Fibroblast of the aortic adventitia (primary cell): Measurements from ENCODE around the gene CYP4F3. TPM values are rescaled to one million over a fixed set of nuclear protein-coding genes. Genes with fewer than 3 reads are reported as not detected.

ENCODE experiments used
- DNase-seq: peaks from one replicate; pipeline ENCODE4 v3.0.0-alpha.2; 2010; ENCODE audit warnings: low read depth
- H3K4me3 ChIP-seq: 2 replicates; pipeline ENCODE4 v1.5.1; 2011; ENCODE audit warnings: low read depth, mild to moderate bottlenecking, control low read depth, low read length, moderate library complexity
- CTCF ChIP-seq: IDR thresholded peaks from 2 replicates; pipeline ENCODE4 v1.5.1; 2011; ENCODE audit warnings: mild to moderate bottlenecking, low read length, control low read depth, inconsistent platforms; ENCODE audit not compliant: insufficient read depth
- total RNA-seq: library from RNA; depleted of rRNA; stranded (reverse); fragments of >200 nt; gene quantifications from 2 replicates; pipeline ENCODE4 v1.2.3, GENCODE V29; 2012; ENCODE audit warnings: low replicate concordance

Gene CYP4F3
- total RNA-seq, 1 donor = not detected

DNA sequence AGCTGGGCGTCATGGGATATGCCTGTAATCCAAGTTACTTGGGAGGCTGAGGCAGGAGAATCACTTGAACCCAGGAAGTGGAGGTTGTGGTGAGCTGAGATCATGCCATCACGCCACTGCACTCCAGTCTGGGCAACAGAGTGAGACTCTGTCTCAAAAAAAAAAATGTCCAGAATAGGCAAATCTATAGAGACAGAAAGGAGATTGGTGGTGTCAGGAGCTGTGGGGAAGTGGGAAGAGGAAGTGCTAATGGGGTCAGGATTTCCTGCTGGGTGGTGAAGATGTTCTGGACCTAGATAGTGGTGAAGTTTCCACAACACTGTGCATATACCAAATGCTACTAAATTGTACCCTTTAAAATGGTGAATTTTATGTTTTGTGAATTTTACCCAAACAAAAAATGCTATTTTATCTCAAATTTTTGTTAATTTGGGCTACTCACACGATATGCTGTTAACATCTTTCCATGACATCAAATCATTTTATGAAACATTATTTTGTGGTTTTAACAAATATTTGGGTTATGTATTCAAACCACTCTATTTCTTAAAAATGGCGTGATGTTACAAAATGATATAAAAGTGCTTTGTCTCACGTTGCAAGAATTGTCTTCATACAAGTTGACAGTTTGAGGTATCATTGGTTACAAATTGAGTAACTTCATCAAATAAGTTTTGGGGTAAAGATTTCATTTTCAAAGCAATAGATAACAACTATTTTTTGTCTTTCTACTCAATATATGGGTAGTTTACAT, 7.4 kb upstream of the CYP4F3 start:
- DNase-seq = no peak
- no peak for TF ChIP-seq CTCF
- no peak overlapping the region for H3K4me3 ChIP-seq

- no peak overlapping the region for H3K4me3 ChIP-seq
- DNase-seq = no peak
- TF ChIP-seq CTCF = no peak
These were observed 6.6 kb upstream of the CYP4F3 start for GRCh38 chr19:15634105-15634504.

DNA sequence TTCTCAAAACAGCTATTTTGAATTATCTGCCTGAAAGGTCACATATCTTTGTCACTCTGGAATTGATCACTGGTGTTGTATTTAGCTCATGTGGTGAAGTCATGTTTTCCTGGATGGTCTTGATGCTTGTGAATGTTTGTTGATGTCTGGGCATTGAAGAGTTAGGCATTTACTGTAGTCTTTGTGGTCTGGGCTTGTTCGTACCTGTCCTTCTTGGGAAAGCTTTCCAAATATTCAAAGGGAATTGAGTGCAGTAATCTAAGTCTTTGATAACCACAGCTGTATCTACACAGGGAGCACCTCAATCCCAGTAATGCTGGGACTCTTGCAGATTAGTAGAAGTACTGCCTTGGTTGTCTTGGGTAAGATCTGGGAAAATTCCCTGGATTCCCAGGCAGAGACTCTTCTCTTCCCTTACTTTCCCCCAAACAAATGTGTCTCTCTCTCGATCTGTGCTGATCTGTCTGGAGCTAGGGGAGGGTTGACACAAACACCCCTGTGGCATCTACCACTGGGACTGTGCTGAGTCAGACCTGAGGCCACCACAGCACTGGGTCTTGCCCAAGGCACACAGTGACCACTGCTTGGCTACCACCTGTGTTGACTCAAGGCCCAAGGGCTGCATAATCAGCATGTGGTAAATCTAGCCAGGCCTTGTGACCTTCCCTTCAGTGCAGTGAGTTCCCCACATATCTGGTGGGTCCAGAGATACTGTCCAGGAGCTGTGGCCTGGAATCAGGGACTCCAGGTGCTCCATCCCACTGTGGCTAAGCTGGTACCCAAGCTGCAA, 5.5 kb upstream of the CYP4F3 start:
- no peak overlapping the region for H3K4me3 ChIP-seq
- no peak for DNase-seq
- no peak for TF ChIP-seq CTCF

DNA sequence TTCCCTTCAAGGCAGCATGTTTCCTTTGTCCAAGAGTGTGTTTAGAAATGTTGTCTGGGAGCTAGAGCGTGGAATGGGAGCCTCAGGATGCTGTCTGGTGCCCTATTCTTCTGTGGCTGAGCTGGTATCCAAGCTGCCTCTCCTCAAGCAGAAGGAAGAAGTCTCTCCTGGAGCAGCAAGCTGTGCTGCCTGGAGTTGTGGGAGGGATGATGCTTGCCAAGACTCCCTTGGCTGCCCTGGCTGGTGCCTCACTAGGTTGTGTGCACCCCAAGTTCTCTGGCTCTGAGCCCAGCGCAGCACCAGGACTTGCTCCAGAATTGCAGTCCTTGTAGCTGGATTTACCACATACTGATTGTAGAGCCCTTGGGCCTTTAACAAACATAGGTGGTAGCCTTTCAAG, 4.7 kb upstream of the CYP4F3 start:
- no peak for TF ChIP-seq CTCF
- H3K4me3 ChIP-seq = no peak overlapping the region
- no peak for DNase-seq

GRCh38 chr19:15639596-15639995, 1.1 kb upstream of the CYP4F3 start:
- TF ChIP-seq CTCF = no peak
- no peak overlapping the region for H3K4me3 ChIP-seq
- DNase-seq = no peak

DNA sequence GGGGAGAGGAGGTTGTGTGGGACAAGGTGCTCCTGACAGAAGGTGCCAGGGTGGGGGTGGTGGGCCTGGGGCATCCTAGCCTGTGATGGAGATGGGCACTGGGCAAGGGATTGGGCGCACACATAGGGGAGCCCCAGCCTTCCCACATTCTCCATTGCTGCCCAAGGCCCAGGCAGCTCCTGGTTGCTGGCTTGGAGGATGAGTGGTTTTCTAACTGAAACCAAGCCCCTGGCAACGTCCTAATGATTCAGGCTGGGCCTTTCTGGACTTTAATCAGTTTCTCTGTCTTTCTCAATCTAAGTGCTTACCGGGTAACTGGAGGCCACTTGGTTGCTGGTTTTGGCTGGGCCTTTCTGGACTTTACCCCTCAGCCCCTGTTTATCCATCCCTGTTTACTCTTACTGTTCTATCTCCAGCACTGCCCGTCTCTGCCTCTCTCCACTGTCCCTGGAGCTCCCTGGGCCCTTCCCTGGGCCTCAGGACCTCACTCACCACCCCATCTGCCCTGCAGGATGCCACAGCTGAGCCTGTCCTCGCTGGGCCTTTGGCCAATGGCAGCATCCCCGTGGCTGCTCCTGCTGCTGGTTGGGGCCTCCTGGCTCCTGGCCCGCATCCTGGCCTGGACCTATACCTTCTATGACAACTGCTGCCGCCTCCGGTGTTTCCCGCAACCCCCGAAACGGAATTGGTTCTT, 354 bp downstream of the CYP4F3 start:
- no peak for DNase-seq
- no peak for TF ChIP-seq CTCF

More for the DNA sequence above, 354 bp downstream of the CYP4F3 start:
- no peak overlapping the region for H3K4me3 ChIP-seq
